Caco-2 (cell line): ENCODE measurements around the gene MAMDC2. TPM values are rescaled to one million over a fixed set of nuclear protein-coding genes. Genes with fewer than 3 reads are reported as not detected.

Experiments used
- BruUV-seq: library from RNA; stranded (reverse); fragments of 400-500 nt; replicated peaks from 2 replicates; lab custom pipeline; 2021; lab: Mats Ljungman, UMichigan
- CTCF ChIA-PET: fragments of 300-600 bp; sonication (Branson Sonifier 250); formaldehyde crosslinking; loops from one replicate; lab custom pipeline; 2022; ENCODE audit warnings: antibody characterized with exemption; lab: Charles Lee
- POLR2A ChIA-PET: fragments of 300-600 bp; sonication (Branson Sonifier 250); formaldehyde crosslinking; loops from one replicate; lab custom pipeline; 2022; ENCODE audit warnings: antibody characterized with exemption; lab: Charles Lee
- DNase-seq, 2 experiments: peaks; one replicate each; pipeline versions ENCODE4 v3.0.0 to v3.0.0-alpha.2; 2020 to 2022
- H3K27me3 ChIP-seq: replicated peaks from 2 replicates; pipeline ENCODE4 v1.6.0; 2011; ENCODE audit warnings: low read length; ENCODE audit not compliant: control insufficient read depth, insufficient read depth
- H3K36me3 ChIP-seq: 2 replicates; pipeline ENCODE4 v1.5.1; 2011; ENCODE audit warnings: low read length; ENCODE audit not compliant: control insufficient read depth, insufficient read depth
- H3K4me1 ChIP-seq: fragments of 250-450 bp; sonication (Bioruptor Pico); 2 replicates; pipeline ENCODE4 v1.5.1; 2020; ENCODE audit warnings: mild to moderate bottlenecking
- H3K4me3 ChIP-seq: 2 replicates; pipeline ENCODE4 v1.5.1; 2011; ENCODE audit warnings: low read depth, mild to moderate bottlenecking, control low read depth, low read length
- H3K9me3 ChIP-seq: fragments of 250-450 bp; sonication (Bioruptor Pico); 2 replicates; pipeline ENCODE4 v1.5.1; 2020; ENCODE audit warnings: mild to moderate bottlenecking, moderate library complexity
- H3K27ac Mint-ChIP-seq: one replicate; pipeline ENCODE4 v1.8.0; 2022; ENCODE audit warnings: mixed read lengths; ENCODE audit not compliant: unreplicated experiment
- H3K27me3 Mint-ChIP-seq: one replicate; pipeline ENCODE4 v1.8.0; 2022; ENCODE audit warnings: mixed read lengths; ENCODE audit not compliant: insufficient read depth, unreplicated experiment
- H3K36me3 Mint-ChIP-seq: one replicate; pipeline ENCODE4 v1.8.0; 2022; ENCODE audit warnings: mild to moderate bottlenecking, mixed read lengths; ENCODE audit not compliant: insufficient read depth, unreplicated experiment
- H3K4me1 Mint-ChIP-seq: one replicate; pipeline ENCODE4 v1.8.0; 2022; ENCODE audit warnings: low read depth, mixed read lengths; ENCODE audit not compliant: unreplicated experiment
- H3K4me3 Mint-ChIP-seq: one replicate; pipeline ENCODE4 v1.8.0; 2022; ENCODE audit warnings: mild to moderate bottlenecking, moderate library complexity, mixed read lengths; ENCODE audit not compliant: unreplicated experiment
- H3K9me3 Mint-ChIP-seq: one replicate; pipeline ENCODE4 v1.8.0; 2022; ENCODE audit warnings: mixed read lengths; ENCODE audit not compliant: unreplicated experiment
- CTCF ChIP-seq, 2 experiments: fragments of 200-600 bp in 1 of 2; IDR thresholded peaks; 1 replicate in 1 of 2; 2 replicates in 1 of 2; pipeline versions ENCODE4 v1.5.1 to v1.8.0; 2011 to 2022; ENCODE audit warnings: antibody characterized with exemption in 1 of 2, control low read depth in 1 of 2, inconsistent platforms in 1 of 2, low read depth in 1 of 2, low read length in 1 of 2, mild to moderate bottlenecking in 1 of 2, moderate library complexity in 1 of 2; ENCODE audit not compliant: insufficient read depth in 1 of 2, severe bottlenecking in 1 of 2, unreplicated experiment in 1 of 2
- intact Hi-C: fragments of 100-400 bp; cut with micrococcal nuclease; formaldehyde crosslinking; loops from one replicate; pipeline ENCODE4 v1.10.0; 2022; ENCODE audit not compliant: unreplicated experiment
- total RNA-seq: library from RNA; stranded (reverse); gene quantifications from 2 replicates; pipeline ENCODE4 v1.2.3, GENCODE V29; 2022

MAMDC2 gene
- total RNA-seq, 1 experiment from 2014 or later, result not detected

DNA sequence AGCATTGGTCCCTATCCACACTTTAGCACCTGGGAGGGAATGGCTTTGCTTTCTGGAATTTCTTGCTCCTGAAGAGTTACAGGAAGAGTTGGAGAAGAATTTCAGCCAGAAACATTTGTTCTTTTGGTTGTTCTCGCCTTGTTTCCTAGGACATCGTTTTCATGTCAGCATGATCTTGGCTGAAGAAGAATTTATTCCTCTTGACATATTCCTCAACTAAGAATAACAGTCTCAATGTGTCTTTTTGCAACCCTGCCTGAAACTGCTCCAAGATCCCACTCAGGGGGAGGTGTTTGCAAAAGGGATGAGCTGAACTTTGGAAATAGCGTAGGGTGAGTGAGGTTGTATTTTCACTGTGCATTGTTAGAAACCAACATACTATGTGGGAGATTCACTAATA lies 26.1 kb downstream of the MAMDC2 start:
- H3K4me3 Mint-ChIP-seq, result no peak overlapping the region
- TF ChIP-seq CTCF (IDR thresholded peaks at IDR 0.05; ENCODE audit: insufficient read depth in 1 of 2, low read depth in 1 of 2, low read length in 1 of 2, severe bottlenecking in 1 of 2, unreplicated experiment in 1 of 2), result no peak
- H3K36me3 ChIP-seq, result no peaks in the 10 kb centered on the region
- no peaks in the 10 kb centered on the region for H3K27me3 ChIP-seq
- no peaks in the 10 kb centered on the region for H3K4me1 Mint-ChIP-seq
- H3K4me1 ChIP-seq, result no peaks in the 10 kb centered on the region
- no peaks in the 10 kb centered on the region for H3K36me3 Mint-ChIP-seq
- H3K9me3 ChIP-seq, result no peaks in the 10 kb centered on the region
- H3K4me3 ChIP-seq, result no peak overlapping the region
- intact Hi-C loops, result no loop called here
- no peaks in the 10 kb centered on the region for H3K9me3 Mint-ChIP-seq
- DNase-seq, result no peak
- CTCF ChIA-PET, result no interaction called here
- H3K27ac Mint-ChIP-seq, result no peak overlapping the region
- H3K27me3 Mint-ChIP-seq, result no peaks in the 10 kb centered on the region
- POLR2A ChIA-PET, result no interaction called here
- BruUV-seq, result no TSS peak

DNA sequence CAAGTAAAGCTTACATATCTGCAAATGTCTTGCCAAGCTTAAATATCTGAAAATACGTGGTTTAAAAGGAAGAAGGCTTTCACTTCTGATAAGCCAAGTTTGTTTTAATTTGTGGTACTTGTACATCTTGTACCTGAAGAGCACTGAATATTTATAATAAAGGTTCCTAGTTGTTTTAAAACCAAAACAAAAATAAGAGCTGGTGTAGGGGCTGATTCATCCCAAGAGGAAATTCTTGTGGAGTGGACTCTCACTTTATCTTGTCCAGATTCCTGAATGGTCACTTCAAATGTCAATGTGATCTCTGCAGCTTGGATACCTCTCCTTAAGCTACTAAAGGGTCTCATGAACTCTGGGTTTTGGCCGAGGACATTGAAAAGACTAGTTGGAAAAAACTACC lies 29.5 kb downstream of the MAMDC2 start:
- H3K27me3 ChIP-seq, result no peaks in the 10 kb centered on the region
- Mint-ChIP-seq H3K36me3 (no peaks in the 10 kb centered on the region), H3K4me3 (no peak overlapping the region), H3K27me3 (no peaks in the 10 kb centered on the region), H3K27ac (no peak overlapping the region), H3K4me1 (no peaks in the 10 kb centered on the region), H3K9me3 (no peaks in the 10 kb centered on the region)
- TF ChIP-seq CTCF (IDR thresholded peaks at IDR 0.05; ENCODE audit: insufficient read depth in 1 of 2, low read depth in 1 of 2, low read length in 1 of 2, severe bottlenecking in 1 of 2, unreplicated experiment in 1 of 2), result no peak
- no peaks in the 10 kb centered on the region for H3K4me1 ChIP-seq
- BruUV-seq, result no TSS peak
- H3K4me3 ChIP-seq, result no peak overlapping the region
- H3K36me3 ChIP-seq, result no peaks in the 10 kb centered on the region
- DNase-seq, result no peak
- intact Hi-C loops, result no loop called here
- ChIA-PET POLR2A (no interaction called here), CTCF (no interaction called here)
- no peaks in the 10 kb centered on the region for H3K9me3 ChIP-seq

DNA sequence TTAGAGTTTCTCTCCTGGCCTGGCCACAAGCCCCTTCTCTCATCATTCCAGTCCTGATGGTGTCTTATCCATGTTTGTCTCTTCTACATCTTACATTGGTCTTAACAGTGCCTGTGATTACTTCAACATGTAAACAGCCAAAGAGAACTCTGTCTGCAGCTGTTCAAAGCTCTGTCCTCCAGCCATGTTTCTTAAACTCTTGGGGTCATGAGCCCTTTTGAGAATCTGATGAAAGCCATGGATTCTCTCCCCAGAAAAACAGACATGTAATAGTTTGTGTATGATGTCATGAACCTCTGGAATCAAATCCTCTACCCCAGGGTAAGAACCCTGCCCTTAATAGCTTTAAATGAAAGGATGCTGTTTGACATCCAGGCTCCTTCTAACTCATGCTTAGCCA lies 30.1 kb downstream of the MAMDC2 start:
- ChIA-PET POLR2A (no interaction called here), CTCF (no interaction called here)
- DNase-seq, result no peak
- BruUV-seq, result no TSS peak
- no peaks in the 10 kb centered on the region for H3K9me3 Mint-ChIP-seq
- no peaks in the 10 kb centered on the region for H3K4me1 Mint-ChIP-seq
- Histone ChIP-seq H3K4me3 (no peak overlapping the region), H3K9me3 (no peaks in the 10 kb centered on the region), H3K36me3 (no peaks in the 10 kb centered on the region), H3K27me3 (no peaks in the 10 kb centered on the region), H3K4me1 (no peaks in the 10 kb centered on the region)
- TF ChIP-seq CTCF (IDR thresholded peaks at IDR 0.05; ENCODE audit: insufficient read depth in 1 of 2, low read depth in 1 of 2, low read length in 1 of 2, severe bottlenecking in 1 of 2, unreplicated experiment in 1 of 2), result no peak
- intact Hi-C loops, result no loop called here
- H3K27ac Mint-ChIP-seq, result no peak overlapping the region
- H3K27me3 Mint-ChIP-seq, result no peaks in the 10 kb centered on the region
- H3K4me3 Mint-ChIP-seq, result no peak overlapping the region
- no peaks in the 10 kb centered on the region for H3K36me3 Mint-ChIP-seq
